ELR (cell line): Measurements from ENCODE around the gene TMC8.

Experiments used
- DNase-seq: peaks from one replicate; pipeline ENCODE4 v3.0.0-alpha.2; 2015; ENCODE audit warnings: low read depth

Gene TMC8

GRCh38 chr17:78124081-78124835 lies 6.3 kb upstream of the TMC8 start:
- DNase-seq, result no peak

GRCh38 chr17:78124836-78125137 lies 5.8 kb upstream of the TMC8 start:
- no peak for DNase-seq

GRCh38 chr17:78125138-78125913 lies 5.2 kb upstream of the TMC8 start:
- no peak for DNase-seq

GRCh38 chr17:78125976-78126894 lies 4.3 kb upstream of the TMC8 start:
- DNase-seq, result no peak

- no peak for DNase-seq
Measured at GRCh38 chr17:78126895-78127238, 3.7 kb upstream of the TMC8 start.

- DNase-seq, result no peak
Measured at GRCh38 chr17:78127239-78127887, 3.2 kb upstream of the TMC8 start.

- DNase-seq, result no peak
Measured at GRCh38 chr17:78127888-78128550, 2.6 kb upstream of the TMC8 start.

GRCh38 chr17:78128551-78129350 lies 1.8 kb upstream of the TMC8 start, which contains the start of gene TMC6:
TMC6 (minus strand) TSS chr17:78128755; CDS start chr17:78126832, 1,923 bp downstream.
- DNase-seq, result peak; percentile 42

- no peak for DNase-seq
Measured at GRCh38 chr17:78129351-78130089, 1.1 kb upstream of the TMC8 start.

- DNase-seq, result no peak
Measured at GRCh38 chr17:78130090-78130436, 508 bp upstream of the TMC8 start.

GRCh38 chr17:78131172-78132083 lies 857 bp downstream of the TMC8 start:
- no peak for DNase-seq

GRCh38 chr17:78132084-78132676 lies 1.6 kb downstream of the TMC8 start:
- no peak for DNase-seq

GRCh38 chr17:78132767-78133178 lies 2.2 kb downstream of the TMC8 start:
- no peak for DNase-seq

- no peak for DNase-seq
Measured at GRCh38 chr17:78133179-78133951, 2.8 kb downstream of the TMC8 start.

- DNase-seq, result peak; percentile 59
Measured at GRCh38 chr17:78133971-78134898, 3.7 kb downstream of the TMC8 start.

- no peak for DNase-seq
Measured at GRCh38 chr17:78134899-78135385, 4.4 kb downstream of the TMC8 start.
